Immature natural killer cell (primary cell): ENCODE results near the gene QRFPR. TPM values are rescaled to one million over a fixed set of nuclear protein-coding genes. Genes with fewer than 3 reads are reported as not detected.

Source experiments
- DNase-seq, 3 donors: peaks; one replicate each; pipeline ENCODE4 v3.0.0; 2022; ENCODE audit warnings: mixed read lengths in 1 of 3
- H3K27ac Mint-ChIP-seq, 6 donors: one replicate each; pipeline ENCODE4 v1.8.0; 2020; ENCODE audit warnings: mixed read lengths in 6 of 6, mild to moderate bottlenecking in 5 of 6, inconsistent platforms in 4 of 6, moderate library complexity in 3 of 6
- H3K27me3 Mint-ChIP-seq, 3 donors: one replicate each; pipeline ENCODE4 v1.8.0; 2020 to 2021; ENCODE audit warnings: low read depth in 3 of 3, mild to moderate bottlenecking in 3 of 3, mixed read lengths in 3 of 3, moderate library complexity in 3 of 3, inconsistent platforms in 1 of 3
- H3K36me3 Mint-ChIP-seq, 3 donors: one replicate each; pipeline ENCODE4 v1.8.0; 2020; ENCODE audit warnings: mixed read lengths in 3 of 3, inconsistent platforms in 2 of 3, mild to moderate bottlenecking in 2 of 3
- H3K4me1 Mint-ChIP-seq, 2 donors: one replicate each; pipeline ENCODE4 v1.8.0; 2020; ENCODE audit warnings: inconsistent platforms in 2 of 2, mild to moderate bottlenecking in 2 of 2, mixed read lengths in 2 of 2, moderate library complexity in 1 of 2
- H3K4me3 Mint-ChIP-seq, 5 donors: one replicate each; pipeline ENCODE4 v1.8.0; 2020; ENCODE audit warnings: mild to moderate bottlenecking in 5 of 5, mixed read lengths in 5 of 5, inconsistent platforms in 3 of 5, moderate library complexity in 3 of 5
- H3K9me3 Mint-ChIP-seq, 6 donors: one replicate each; pipeline ENCODE4 v1.8.0; 2020; ENCODE audit warnings: mild to moderate bottlenecking in 6 of 6, mixed read lengths in 6 of 6, inconsistent platforms in 4 of 6, moderate library complexity in 3 of 6
- polyA plus RNA-seq, 3 donors: library from polyadenylated mRNA; unstranded; fragments of 300-500 nt; fragmentation: Illumina TruSeq; gene quantifications; one replicate each; pipeline ENCODE4 v1.2.3, GENCODE V29; 2021

Gene QRFPR
- polyA plus RNA-seq, 3 donors from 2014 or later, result not detected

DNA sequence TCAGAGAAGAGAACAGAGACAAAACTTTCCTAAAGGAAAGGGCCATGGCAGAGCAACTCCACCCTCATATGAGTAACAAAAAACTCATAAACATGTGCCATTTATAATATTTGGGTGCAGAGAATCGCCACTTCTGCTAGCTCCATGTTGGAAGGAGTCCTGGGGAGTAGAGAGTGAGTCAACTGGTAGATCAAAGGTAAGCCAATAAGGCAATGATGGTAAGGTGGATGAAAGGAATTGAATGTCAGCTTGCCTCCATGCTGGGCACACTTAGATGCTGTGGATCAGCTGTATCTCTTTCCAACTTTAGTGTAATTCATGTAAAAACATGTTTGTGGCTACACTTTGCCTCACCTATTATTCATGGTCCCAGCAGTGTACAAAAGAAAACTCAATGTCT lies 4.7 kb downstream of the QRFPR start:
- no peaks in the 10 kb centered on the region for H3K9me3 Mint-ChIP-seq
- peaks cover 0 to 5% (median 0%) of the 10 kb centered on the region in 3 donors for H3K36me3 Mint-ChIP-seq
- no peak overlapping the region for H3K27ac Mint-ChIP-seq
- peaks cover 9 to 19% (median 9%) of the 10 kb centered on the region in 3 donors for H3K27me3 Mint-ChIP-seq
- H3K4me1 Mint-ChIP-seq, result peaks cover 3 to 7% of the 10 kb centered on the region in 2 donors
- H3K4me3 Mint-ChIP-seq, result no peak overlapping the region
- DNase-seq, result no peak

DNA sequence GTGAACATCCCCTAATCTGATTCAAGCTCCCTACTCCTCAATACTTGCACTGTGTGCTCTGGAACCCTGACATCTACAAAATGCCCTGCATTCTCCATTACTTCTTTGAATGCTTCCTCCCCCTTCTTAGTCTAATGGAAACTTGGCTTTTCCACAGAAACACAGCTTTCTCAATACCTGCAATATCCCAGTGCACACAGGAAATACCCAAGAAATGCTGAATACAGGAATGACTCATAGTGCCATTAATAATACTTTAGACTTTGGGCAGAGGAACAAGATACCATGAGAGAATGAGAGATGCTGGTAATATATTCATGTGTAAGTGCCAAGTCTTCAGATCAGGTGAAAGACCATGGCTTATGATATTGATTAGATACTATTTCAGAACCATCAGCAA lies 5.6 kb downstream of the QRFPR start:
- no peaks in the 10 kb centered on the region for H3K9me3 Mint-ChIP-seq
- DNase-seq, result no peak
- peaks cover 0 to 5% (median 0%) of the 10 kb centered on the region in 3 donors for H3K36me3 Mint-ChIP-seq
- H3K27ac Mint-ChIP-seq, result no peak overlapping the region
- H3K27me3 Mint-ChIP-seq, result peaks cover 7 to 19% (median 9%) of the 10 kb centered on the region in 3 donors
- H3K4me3 Mint-ChIP-seq, result no peak overlapping the region
- H3K4me1 Mint-ChIP-seq, result peaks cover 3 to 7% of the 10 kb centered on the region in 2 donors

DNA sequence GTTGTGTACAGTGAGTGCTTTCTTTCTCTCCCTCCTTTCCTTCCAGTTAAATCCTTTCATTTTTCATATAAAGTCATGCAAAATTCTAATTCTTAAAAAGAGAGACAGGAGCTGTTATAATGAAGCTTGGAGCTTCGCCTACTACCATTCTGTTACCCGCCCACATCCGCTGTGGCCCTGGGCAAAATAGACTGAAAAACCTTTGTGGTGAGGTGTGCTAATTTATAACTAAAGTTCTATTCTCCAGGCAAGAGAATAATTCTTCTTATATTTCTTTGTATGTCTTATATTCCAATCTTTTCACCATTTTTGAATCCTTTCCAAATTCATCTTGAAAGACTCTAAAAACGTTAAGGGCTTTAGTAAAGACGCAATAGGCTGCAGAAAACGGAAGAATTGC lies 7.0 kb downstream of the QRFPR start:
- Mint-ChIP-seq H3K4me1 (no peaks in the 10 kb centered on the region), H3K27ac (no peak overlapping the region), H3K4me3 (no peak overlapping the region), H3K36me3 (no peaks in the 10 kb centered on the region), H3K27me3 (peaks cover 4 to 9% (median 7%) of the 10 kb centered on the region in 3 donors), H3K9me3 (no peaks in the 10 kb centered on the region)
- no peak for DNase-seq

- Mint-ChIP-seq H3K4me1 (no peaks in the 10 kb centered on the region), H3K27me3 (peaks cover 3 to 4% (median 3%) of the 10 kb centered on the region in 3 donors), H3K4me3 (no peak overlapping the region), H3K27ac (no peak overlapping the region), H3K9me3 (no peaks in the 10 kb centered on the region), H3K36me3 (no peaks in the 10 kb centered on the region)
- peak; percentile 2 to 9 (median 5) for DNase-seq
Observed at GRCh38 chr4:121370729-121371325, 10.0 kb downstream of the QRFPR start.

GRCh38 chr4:121360495-121360894 lies 20.3 kb downstream of the QRFPR start:
- peaks cover 0 to 2% (median 0%) of the 10 kb centered on the region in 6 donors for H3K9me3 Mint-ChIP-seq

GRCh38 chr4:121358473-121358872 lies 22.3 kb downstream of the QRFPR start:
- Mint-ChIP-seq H3K9me3 (peaks cover 3 to 19% (median 7%) of the 10 kb centered on the region in 6 donors), H3K27ac (no peak overlapping the region), H3K27me3 (peaks cover 2 to 11% (median 5%) of the 10 kb centered on the region in 3 donors), H3K4me1 (no peaks in the 10 kb centered on the region), H3K36me3 (peaks cover 0 to 5% (median 0%) of the 10 kb centered on the region in 3 donors), H3K4me3 (no peak overlapping the region)
- no peak for DNase-seq

More at GRCh38 chr4:121360495-121360894, 20.3 kb downstream of the QRFPR start:
- Mint-ChIP-seq H3K36me3 (no peaks in the 10 kb centered on the region), H3K27me3 (peaks cover 0 to 3% (median under 1%) of the 10 kb centered on the region in 3 donors), H3K4me1 (no peaks in the 10 kb centered on the region), H3K4me3 (no peak overlapping the region), H3K27ac (no peak overlapping the region)
- DNase-seq, result no peak

GRCh38 chr4:121353213-121353612 lies 27.6 kb downstream of the QRFPR start:
- peaks cover 3 to 22% (median 7%) of the 10 kb centered on the region in 6 donors for H3K9me3 Mint-ChIP-seq
- no peak overlapping the region for H3K4me3 Mint-ChIP-seq
- no peak for DNase-seq
- H3K36me3 Mint-ChIP-seq, result peaks cover 0 to 5% (median 0%) of the 10 kb centered on the region in 3 donors
- no peaks in the 10 kb centered on the region for H3K4me1 Mint-ChIP-seq
- H3K27me3 Mint-ChIP-seq, result peaks cover 5 to 14% (median 13%) of the 10 kb centered on the region in 3 donors
- no peak overlapping the region for H3K27ac Mint-ChIP-seq

GRCh38 chr4:121344098-121344497 lies 36.7 kb downstream of the QRFPR start:
- Mint-ChIP-seq H3K4me3 (no peak overlapping the region), H3K4me1 (no peaks in the 10 kb centered on the region), H3K27ac (no peak overlapping the region), H3K27me3 (peaks cover 3 to 7% (median 4%) of the 10 kb centered on the region in 3 donors), H3K36me3 (no peaks in the 10 kb centered on the region), H3K9me3 (peaks cover 0 to 3% (median 0%) of the 10 kb centered on the region in 6 donors)
- DNase-seq, result no peak

- no peaks in the 10 kb centered on the region for H3K36me3 Mint-ChIP-seq
Observed at GRCh38 chr4:121340247-121340646, 40.6 kb downstream of the QRFPR start.

DNA sequence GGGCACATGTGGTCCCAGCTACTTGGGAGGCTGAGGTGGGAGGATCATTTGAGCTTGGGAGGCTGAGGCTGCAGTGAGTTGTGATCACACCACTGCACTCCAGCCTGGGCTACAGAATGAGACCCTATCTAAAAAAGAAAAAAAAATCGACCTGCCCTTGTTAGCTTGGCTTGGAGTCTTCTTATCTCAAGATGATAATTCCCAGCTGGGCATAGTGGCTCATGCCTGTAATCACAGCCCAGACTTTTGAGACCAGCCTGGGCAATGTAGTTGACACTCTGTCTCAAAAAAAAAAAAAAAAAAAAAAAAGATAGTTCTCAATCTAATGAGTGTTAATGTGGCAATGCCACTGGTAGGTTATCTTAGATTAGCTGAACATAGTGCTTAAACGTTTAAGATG lies 41.0 kb downstream of the QRFPR start:
- DNase-seq, result no peak
- Mint-ChIP-seq H3K27me3 (peaks cover 0 to 6% (median 0%) of the 10 kb centered on the region in 3 donors), H3K9me3 (peaks cover 0 to 8% (median 0%) of the 10 kb centered on the region in 6 donors), H3K27ac (no peak overlapping the region), H3K36me3 (no peaks in the 10 kb centered on the region), H3K4me3 (no peak overlapping the region), H3K4me1 (no peaks in the 10 kb centered on the region)

More at GRCh38 chr4:121340247-121340646, 40.6 kb downstream of the QRFPR start:
- no peak overlapping the region for H3K27ac Mint-ChIP-seq
- no peaks in the 10 kb centered on the region for H3K4me1 Mint-ChIP-seq
- H3K27me3 Mint-ChIP-seq, result peaks cover 0 to 6% (median 0%) of the 10 kb centered on the region in 3 donors
- no peak for DNase-seq
- H3K4me3 Mint-ChIP-seq, result no peak overlapping the region
- H3K9me3 Mint-ChIP-seq, result peaks cover 0 to 8% (median 0%) of the 10 kb centered on the region in 6 donors

DNA sequence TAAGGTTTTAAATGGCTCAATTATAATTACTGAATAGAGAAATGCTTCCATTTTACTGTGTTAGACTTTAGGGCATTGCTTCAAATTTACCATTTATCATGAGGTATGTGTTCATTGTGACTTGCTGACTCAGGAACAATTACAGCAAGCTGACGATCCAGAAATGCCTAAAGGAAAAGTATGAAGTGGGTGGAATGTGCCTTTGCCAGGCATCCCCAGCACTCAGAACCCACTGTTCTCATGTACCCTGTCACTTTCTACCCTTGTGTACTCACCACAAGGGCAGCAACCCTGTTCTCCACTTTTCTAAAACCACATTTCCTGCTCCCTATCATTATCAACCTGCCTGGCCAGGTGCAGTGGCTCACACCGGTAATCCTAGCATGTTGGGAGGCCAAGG lies 41.5 kb downstream of the QRFPR start:
- H3K36me3 Mint-ChIP-seq, result no peaks in the 10 kb centered on the region
- peaks cover 0 to 8% (median 0%) of the 10 kb centered on the region in 6 donors for H3K9me3 Mint-ChIP-seq
- no peak for DNase-seq
- H3K27ac Mint-ChIP-seq, result no peak overlapping the region
- peaks cover 0 to 6% (median 0%) of the 10 kb centered on the region in 3 donors for H3K27me3 Mint-ChIP-seq
- no peaks in the 10 kb centered on the region for H3K4me1 Mint-ChIP-seq
- no peak overlapping the region for H3K4me3 Mint-ChIP-seq

DNA sequence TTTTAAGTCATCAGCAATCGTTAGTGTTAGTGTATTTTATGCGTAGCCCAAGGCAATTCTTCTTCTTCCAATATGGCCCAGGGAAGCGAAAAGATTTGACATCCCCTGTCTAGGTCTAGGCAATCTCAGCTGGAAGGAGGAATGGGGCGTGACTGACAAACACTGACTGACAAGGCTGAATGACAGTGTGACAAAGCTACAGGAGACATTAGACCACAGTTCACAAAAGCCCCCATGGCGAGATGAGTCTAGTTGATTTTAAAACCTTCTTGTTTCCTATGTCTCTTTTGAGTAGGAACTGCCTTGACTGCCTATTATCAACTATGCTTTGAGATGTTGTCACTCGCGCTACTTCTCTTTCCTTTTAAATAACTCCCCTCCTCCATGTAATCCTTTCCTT lies 42.3 kb downstream of the QRFPR start:
- Mint-ChIP-seq H3K36me3 (no peaks in the 10 kb centered on the region), H3K27ac (no peak overlapping the region), H3K27me3 (peaks cover 0 to 6% (median 0%) of the 10 kb centered on the region in 3 donors), H3K4me1 (no peaks in the 10 kb centered on the region), H3K4me3 (no peak overlapping the region), H3K9me3 (peaks cover 0 to 8% (median 0%) of the 10 kb centered on the region in 6 donors)
- DNase-seq, result no peak

DNA sequence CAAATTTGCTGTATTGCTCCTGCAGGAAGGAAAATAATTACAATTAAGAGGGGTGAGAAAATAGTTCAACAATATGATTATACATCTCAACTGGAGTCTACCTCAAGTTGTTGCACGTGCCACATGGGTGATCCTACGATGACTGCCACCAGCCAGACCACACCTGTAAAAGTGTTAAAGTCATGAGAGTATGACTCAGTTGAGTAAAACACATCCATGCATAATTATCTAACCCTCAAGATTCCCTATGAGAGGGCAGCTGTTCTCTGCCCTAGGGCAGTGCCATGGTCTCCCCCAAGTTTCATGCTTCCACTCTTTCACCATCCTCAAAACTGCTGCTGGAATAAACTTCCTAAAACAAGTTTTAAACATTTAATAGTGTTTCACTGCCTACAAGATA lies 44.1 kb downstream of the QRFPR start:
- Mint-ChIP-seq H3K27me3 (peaks cover 0 to 6% (median 0%) of the 10 kb centered on the region in 3 donors), H3K36me3 (no peaks in the 10 kb centered on the region), H3K9me3 (peaks cover 0 to 4% (median 0%) of the 10 kb centered on the region in 6 donors), H3K4me3 (no peak overlapping the region), H3K4me1 (no peaks in the 10 kb centered on the region), H3K27ac (no peak overlapping the region)
- DNase-seq, result no peak

DNA sequence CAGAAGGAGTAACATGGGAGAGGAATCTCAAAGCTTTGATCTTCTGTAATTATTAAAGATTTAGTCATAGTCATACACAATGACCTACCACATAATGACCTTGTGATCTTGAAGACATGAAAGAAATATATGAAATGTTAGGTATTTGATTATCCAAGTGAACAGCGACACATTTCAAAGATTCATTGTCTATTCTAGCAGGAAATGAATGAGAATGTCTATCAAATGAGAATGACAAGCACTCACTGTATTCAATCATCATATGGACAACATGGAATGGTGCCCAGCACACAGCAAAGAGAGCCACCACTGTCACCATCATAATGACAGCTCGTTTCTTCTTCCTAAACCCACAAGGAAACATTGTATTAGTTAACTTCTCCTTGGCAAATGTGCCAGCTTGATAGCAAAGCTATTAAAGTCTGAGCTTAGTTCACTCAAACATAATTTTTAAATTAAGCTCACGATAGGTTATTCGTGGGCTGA lies 50.6 kb downstream of the QRFPR start:
- peaks cover 1 to 10% (median 4%) of the 10 kb centered on the region in 3 donors for H3K27me3 Mint-ChIP-seq
- H3K4me3 Mint-ChIP-seq, result no peak overlapping the region

More for the DNA sequence above, 50.6 kb downstream of the QRFPR start:
- H3K9me3 Mint-ChIP-seq, result peaks cover 0 to 2% (median 0%) of the 10 kb centered on the region in 6 donors
- no peaks in the 10 kb centered on the region for H3K4me1 Mint-ChIP-seq
- no peak for DNase-seq
- no peak overlapping the region for H3K27ac Mint-ChIP-seq
- no peaks in the 10 kb centered on the region for H3K36me3 Mint-ChIP-seq
